Measurements from ENCODE around the gene MRPS14.

Gene MRPS14

GRCh38 chr1:175000697-175001187 lies 22.5 kb downstream of the MRPS14 start:
- H3K9me3 ChIP-seq (ENCODE audit: control insufficient read depth, insufficient read depth, low read length), result no peaks in the 10 kb centered on the region
- H3K27ac ChIP-seq (ENCODE audit: low read depth, low read length), result peak overlapping the region; percentile 94
- H3K79me2 ChIP-seq (ENCODE audit: control insufficient read depth, low read length), result peaks cover 91% of the 10 kb centered on the region
- H3F3A ChIP-seq (ENCODE audit: control insufficient read depth, insufficient read depth), result peaks cover 17% of the 10 kb centered on the region
- H3K4me2 ChIP-seq (ENCODE audit: low read length), result peak overlapping the region; percentile 78
- H3K9me2 ChIP-seq (replicated peaks; ENCODE audit: control insufficient read depth, low read length), result no peaks in the 10 kb centered on the region
- H4K20me1 ChIP-seq (ENCODE audit: control insufficient read depth, insufficient read depth, low read depth, low read length), result peaks cover 23% of the 10 kb centered on the region; the same call in 1 of the 2 replicates
- peak overlapping the region; percentile 93 for H3K4me3 ChIP-seq (ENCODE audit: low read length)
- no peak for TF ChIP-seq EZH2phosphoT487 (IDR thresholded peaks at IDR 0.05; ENCODE audit: borderline replicate concordance, low read length)
- TF ChIP-seq, protein P1, sequence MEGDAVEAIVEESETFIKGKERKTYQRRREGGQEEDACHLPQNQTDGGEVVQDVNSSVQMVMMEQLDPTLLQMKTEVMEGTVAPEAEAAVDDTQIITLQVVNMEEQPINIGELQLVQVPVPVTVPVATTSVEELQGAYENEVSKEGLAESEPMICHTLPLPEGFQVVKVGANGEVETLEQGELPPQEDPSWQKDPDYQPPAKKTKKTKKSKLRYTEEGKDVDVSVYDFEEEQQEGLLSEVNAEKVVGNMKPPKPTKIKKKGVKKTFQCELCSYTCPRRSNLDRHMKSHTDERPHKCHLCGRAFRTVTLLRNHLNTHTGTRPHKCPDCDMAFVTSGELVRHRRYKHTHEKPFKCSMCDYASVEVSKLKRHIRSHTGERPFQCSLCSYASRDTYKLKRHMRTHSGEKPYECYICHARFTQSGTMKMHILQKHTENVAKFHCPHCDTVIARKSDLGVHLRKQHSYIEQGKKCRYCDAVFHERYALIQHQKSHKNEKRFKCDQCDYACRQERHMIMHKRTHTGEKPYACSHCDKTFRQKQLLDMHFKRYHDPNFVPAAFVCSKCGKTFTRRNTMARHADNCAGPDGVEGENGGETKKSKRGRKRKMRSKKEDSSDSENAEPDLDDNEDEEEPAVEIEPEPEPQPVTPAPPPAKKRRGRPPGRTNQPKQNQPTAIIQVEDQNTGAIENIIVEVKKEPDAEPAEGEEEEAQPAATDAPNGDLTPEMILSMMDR (IDR thresholded peaks at IDR 0.05; ENCODE audit: low read depth, low read length, poor library complexity, severe bottlenecking), result no peak
- peaks cover 74% of the 10 kb centered on the region for H3K36me3 ChIP-seq (ENCODE audit: control insufficient read depth, low read length)
- H3K4me1 ChIP-seq (ENCODE audit: control insufficient read depth, low read length), result peaks cover 49% of the 10 kb centered on the region
- H3K27me3 ChIP-seq (ENCODE audit: control insufficient read depth, low read length), result no peaks in the 10 kb centered on the region

DNA sequence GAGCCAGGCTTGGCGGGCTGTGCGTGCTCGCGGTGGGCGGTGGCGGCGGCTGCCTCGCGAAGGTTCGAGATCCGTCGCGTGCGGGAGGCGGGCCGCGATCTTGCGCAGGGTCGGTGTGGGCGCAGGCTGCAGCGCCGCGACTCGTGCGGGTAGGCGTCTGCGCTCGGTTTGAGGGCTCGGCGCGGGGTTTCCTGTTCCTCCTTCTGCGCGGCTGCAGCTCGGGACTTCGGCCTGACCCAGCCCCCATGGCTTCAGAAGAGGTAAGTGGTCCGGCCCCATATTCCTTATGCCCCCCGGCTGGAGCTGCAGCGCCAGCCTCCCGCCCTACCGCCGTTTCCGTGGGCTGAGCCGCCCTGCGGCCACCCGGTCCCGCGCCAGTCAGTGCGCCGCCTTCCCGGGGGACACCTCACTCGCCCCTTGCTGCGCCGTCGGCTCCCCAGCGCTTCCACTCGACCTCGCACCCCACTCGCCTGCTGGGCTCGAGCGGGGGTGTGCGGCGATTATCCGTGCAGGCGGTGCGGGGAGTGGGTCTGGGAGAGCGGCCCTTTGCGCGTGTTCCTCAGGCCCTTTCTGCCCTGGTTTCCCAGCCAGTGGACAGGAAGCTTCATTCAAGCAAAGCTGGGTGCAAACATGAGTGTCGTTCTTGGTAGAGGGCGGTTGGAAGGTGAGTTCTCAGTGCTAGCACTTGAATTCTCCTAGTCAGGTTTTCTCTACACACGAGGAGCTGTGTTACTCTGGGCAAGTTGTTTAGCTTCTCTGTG lies 23.1 kb downstream of the MRPS14 start, which contains the start of gene CACYBP:
Gene CACYBP (plus strand): TSS at position 12 of the 761 bp plus-strand sequence. CDS start 234 bp downstream, at position 246.
- peaks cover 87% of the 10 kb centered on the region for H3K79me2 ChIP-seq (ENCODE audit: control insufficient read depth, low read length)
- H3K4me2 ChIP-seq (ENCODE audit: low read length), result peak within 1 kb of the TSS; percentile 85
- peak within 1 kb of the TSS; percentile 94 for H3K27ac ChIP-seq (ENCODE audit: low read depth, low read length)
- peaks cover 17% of the 10 kb centered on the region for H3F3A ChIP-seq (ENCODE audit: control insufficient read depth, insufficient read depth)
- H3K36me3 ChIP-seq (ENCODE audit: control insufficient read depth, low read length), result peaks cover 74% of the 10 kb centered on the region
- peaks cover 49% of the 10 kb centered on the region for H3K4me1 ChIP-seq (ENCODE audit: control insufficient read depth, low read length)
- H3K9me2 ChIP-seq (replicated peaks; ENCODE audit: control insufficient read depth, low read length), result no peaks in the 10 kb centered on the region
- H4K20me1 ChIP-seq (ENCODE audit: control insufficient read depth, insufficient read depth, low read depth, low read length), result peaks cover 23% of the 10 kb centered on the region; the same call in 1 of the 2 replicates
- H3K4me3 ChIP-seq (ENCODE audit: low read length), result peak within 1 kb of the TSS; percentile 93
- no peak for TF ChIP-seq EZH2phosphoT487 (IDR thresholded peaks at IDR 0.05; ENCODE audit: borderline replicate concordance, low read length)
- TF ChIP-seq, protein P1 (IDR thresholded peaks at IDR 0.05; ENCODE audit: low read depth, low read length, poor library complexity, severe bottlenecking), result peak; percentile 18
- H3K27me3 ChIP-seq (ENCODE audit: control insufficient read depth, low read length), result no peaks in the 10 kb centered on the region
- H3K9me3 ChIP-seq (ENCODE audit: control insufficient read depth, insufficient read depth, low read length), result no peaks in the 10 kb centered on the region

DNA sequence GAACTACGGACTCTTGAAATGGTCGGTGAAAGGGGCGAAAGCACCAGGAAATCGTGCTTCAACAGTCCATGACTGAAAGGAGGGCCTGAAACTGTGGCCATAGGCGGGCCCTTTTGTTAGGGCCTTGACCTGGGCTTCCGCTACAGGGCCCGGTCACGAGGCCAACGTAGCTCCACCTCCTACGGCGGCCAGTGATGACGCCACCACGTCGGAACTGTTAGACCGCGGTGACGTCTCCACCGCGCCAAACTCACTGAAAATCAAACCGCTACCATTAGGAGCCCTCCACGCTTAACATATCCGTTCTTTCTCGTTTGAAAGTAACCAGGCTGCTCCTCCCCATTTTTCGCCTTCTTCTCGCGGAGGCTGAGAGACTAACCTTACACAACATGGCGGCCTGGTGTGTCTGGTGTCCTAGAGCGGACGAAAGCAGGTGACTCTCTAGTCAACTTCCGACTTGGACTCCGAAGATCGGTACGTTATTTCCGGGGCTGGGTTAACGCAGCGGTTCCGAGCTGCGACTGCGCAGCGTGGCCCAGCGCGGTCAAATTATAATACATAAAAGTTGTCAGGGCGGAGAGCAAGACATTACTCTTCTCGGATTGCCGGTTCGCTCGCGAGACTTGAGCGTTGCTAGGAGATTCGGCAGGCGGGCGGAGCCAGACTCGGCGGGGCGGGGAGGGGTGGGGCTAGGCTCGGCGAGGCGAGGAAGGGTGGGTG lies 23.8 kb downstream of the MRPS14 start:
- peaks cover 49% of the 10 kb centered on the region for H3K4me1 ChIP-seq (ENCODE audit: control insufficient read depth, low read length)
- no peaks in the 10 kb centered on the region for H3K9me3 ChIP-seq (ENCODE audit: control insufficient read depth, insufficient read depth, low read length)
- peak overlapping the region; percentile 85 for H3K4me2 ChIP-seq (ENCODE audit: low read length)
- H3F3A ChIP-seq (ENCODE audit: control insufficient read depth, insufficient read depth), result peaks cover 15% of the 10 kb centered on the region
- TF ChIP-seq, protein P1 (IDR thresholded peaks at IDR 0.05; ENCODE audit: low read depth, low read length, poor library complexity, severe bottlenecking), result no peak
- no peak for TF ChIP-seq EZH2phosphoT487 (IDR thresholded peaks at IDR 0.05; ENCODE audit: borderline replicate concordance, low read length)
- H3K27ac ChIP-seq (ENCODE audit: low read depth, low read length), result peak overlapping the region; percentile 94
- H4K20me1 ChIP-seq (ENCODE audit: control insufficient read depth, insufficient read depth, low read depth, low read length), result peaks cover 20% of the 10 kb centered on the region; the same call in 1 of the 2 replicates
- no peaks in the 10 kb centered on the region for H3K27me3 ChIP-seq (ENCODE audit: control insufficient read depth, low read length)
- H3K9me2 ChIP-seq (replicated peaks; ENCODE audit: control insufficient read depth, low read length), result no peaks in the 10 kb centered on the region
- H3K79me2 ChIP-seq (ENCODE audit: control insufficient read depth, low read length), result peaks cover 79% of the 10 kb centered on the region
- H3K4me3 ChIP-seq (ENCODE audit: low read length), result peak overlapping the region; percentile 93
- H3K36me3 ChIP-seq (ENCODE audit: control insufficient read depth, low read length), result peaks cover 70% of the 10 kb centered on the region
